Neuronal stem cell (in vitro differentiated cells): ENCODE data around the gene INAFM1.

Source experiments
- DNase-seq: peaks from one replicate; pipeline ENCODE4 v3.0.0-alpha.2; 2013; ENCODE audit warnings: low spot score
- H2AFZ ChIP-seq: one replicate; pipeline ENCODE4 v1.6.1; 2013; ENCODE audit warnings: mild to moderate bottlenecking, low read length, inconsistent platforms
- H2AK5ac ChIP-seq: 2 replicates; pipeline ENCODE4 v1.6.1; 2013; ENCODE audit warnings: low read depth, mild to moderate bottlenecking, inconsistent platforms, low read length, moderate library complexity, mixed read lengths
- H2BK120ac ChIP-seq: 2 replicates; pipeline ENCODE4 v1.6.1; 2013; ENCODE audit warnings: low read depth, mild to moderate bottlenecking, inconsistent platforms, low read length, moderate library complexity, mixed read lengths
- H2BK12ac ChIP-seq: one replicate; pipeline ENCODE4 v1.6.1; 2013; ENCODE audit warnings: low read length, inconsistent platforms
- H2BK15ac ChIP-seq: 2 replicates; pipeline ENCODE4 v1.6.1; 2013; ENCODE audit warnings: mild to moderate bottlenecking, low read length, inconsistent platforms, mixed read lengths
- H2BK5ac ChIP-seq: one replicate; pipeline ENCODE4 v1.6.1; 2013; ENCODE audit warnings: inconsistent platforms, mild to moderate bottlenecking, low read length, moderate library complexity
- H3K14ac ChIP-seq: one replicate; pipeline ENCODE4 v1.6.1; 2013; ENCODE audit warnings: low read length, inconsistent platforms
- H3K18ac ChIP-seq: 2 replicates; pipeline ENCODE4 v1.6.1; 2013; ENCODE audit warnings: low read length, inconsistent platforms
- H3K23ac ChIP-seq: 2 replicates; pipeline ENCODE4 v1.6.1; 2013; ENCODE audit warnings: low read depth, mild to moderate bottlenecking, mixed read lengths, low read length, inconsistent platforms; ENCODE audit not compliant: poor library complexity
- H3K27ac ChIP-seq: replicated peaks from 3 replicates; pipeline ENCODE4 v1.5.1; 2013; ENCODE audit warnings: low read length, inconsistent platforms
- H3K27me3 ChIP-seq, 3 experiments: 2 replicates each; pipeline ENCODE4 v1.6.1; 2013; ENCODE audit warnings: low read length in 3 of 3, mild to moderate bottlenecking in 2 of 3, inconsistent platforms in 1 of 3, low read depth in 1 of 3, mixed read lengths in 1 of 3, moderate library complexity in 1 of 3; ENCODE audit not compliant: control insufficient read depth in 3 of 3, insufficient read depth in 3 of 3
- H3K36me3 ChIP-seq, 2 donors: replicated peaks in 1 of 2; 2 replicates each; pipeline ENCODE4 v1.6.1; 2013; ENCODE audit warnings: low read length in 2 of 2; ENCODE audit not compliant: control insufficient read depth in 2 of 2, insufficient read depth in 2 of 2
- H3K4ac ChIP-seq: 2 replicates; pipeline ENCODE4 v1.6.1; 2013; ENCODE audit warnings: inconsistent platforms, mild to moderate bottlenecking, low read length, moderate library complexity
- H3K4me1 ChIP-seq, 2 donors: 1 replicate in 1 of 2; 2 replicates in 1 of 2; pipeline ENCODE4 v1.6.1; 2013; ENCODE audit warnings: low read length in 2 of 2, low read depth in 1 of 2; ENCODE audit not compliant: control insufficient read depth in 2 of 2, insufficient read depth in 1 of 2
- H3K4me2 ChIP-seq: one replicate; pipeline ENCODE4 v1.6.1; 2013; ENCODE audit warnings: mild to moderate bottlenecking, low read length, inconsistent platforms; ENCODE audit not compliant: insufficient read depth, poor library complexity, severe bottlenecking
- H3K4me3 ChIP-seq, 2 donors: 2 replicates each; pipeline ENCODE4 v1.5.1; 2013; ENCODE audit warnings: low read length in 2 of 2, mild to moderate bottlenecking in 2 of 2, inconsistent platforms in 1 of 2, moderate library complexity in 1 of 2
- H3K79me1 ChIP-seq: one replicate; pipeline ENCODE4 v1.6.1; 2013; ENCODE audit warnings: low read depth, mild to moderate bottlenecking, inconsistent platforms, low read length, moderate library complexity
- H3K9ac ChIP-seq: one replicate; pipeline ENCODE4 v1.6.1; 2013; ENCODE audit warnings: mild to moderate bottlenecking, low read depth, low read length, inconsistent platforms; ENCODE audit not compliant: poor library complexity
- H3K9me3 ChIP-seq, 2 donors: replicated peaks in 1 of 2; 2 replicates each; pipeline versions ENCODE3 to v1.6.1; 2013; ENCODE audit warnings: low read length in 2 of 2, mild to moderate bottlenecking in 2 of 2, inconsistent platforms in 1 of 2, low read depth in 1 of 2, mixed read lengths in 1 of 2, moderate library complexity in 1 of 2; ENCODE audit not compliant: control insufficient read depth in 2 of 2, insufficient read depth in 1 of 2
- H4K8ac ChIP-seq: one replicate; pipeline ENCODE4 v1.6.1; 2013; ENCODE audit warnings: low read depth, mild to moderate bottlenecking, inconsistent platforms, low read length, moderate library complexity
- H4K91ac ChIP-seq: one replicate; pipeline ENCODE4 v1.6.1; 2013; ENCODE audit warnings: low read length, low read depth, mild to moderate bottlenecking, inconsistent platforms; ENCODE audit not compliant: poor library complexity
- WGBS, 2 donors: extraction: QIAGEN DNeasy Blood & Tissue Kit; methylation state at CpG; one replicate each; pipeline ENCODE4 v1.1.7; 2013; ENCODE audit warnings: missing lambda C conversion rate in 2 of 2, mixed read lengths in 1 of 2; ENCODE audit not compliant: insufficient read length in 2 of 2, insufficient replicate concordance in 1 of 2; ENCODE audit errors: extremely low coverage in 2 of 2; 5-methylcytosine and 5-hydroxymethylcytosine counted together

Gene INAFM1

GRCh38 chr19:47229676-47230053, 45.0 kb upstream of the INAFM1 start:
- peaks cover 16% of the 10 kb centered on the region for H3K79me1 ChIP-seq
- H3K14ac ChIP-seq = peak overlapping the region; percentile 95
- peak overlapping the region; percentile 83 to 96 for H3K4me3 ChIP-seq
- no peak overlapping the region for H3K27ac ChIP-seq
- WGBS, 2 donors = no CpG with 5 or more reads among the region's 9 CpGs
- no peak overlapping the region for H2BK15ac ChIP-seq
- no peak overlapping the region for H2BK120ac ChIP-seq
- no peak overlapping the region for H4K8ac ChIP-seq
- H4K91ac ChIP-seq = no peak overlapping the region
- peak overlapping the region; percentile 97 for H3K9ac ChIP-seq
- DNase-seq = no peak
- H2AK5ac ChIP-seq = no peak overlapping the region
- H3K36me3 ChIP-seq = peaks cover 0 to 10% of the 10 kb centered on the region in 2 donors
- peak overlapping the region; percentile 100 for H2BK5ac ChIP-seq
- H3K4me2 ChIP-seq = peak overlapping the region; percentile 97
- peaks cover 0 to 1% of the 10 kb centered on the region in 2 donors for H3K9me3 ChIP-seq
- no peaks in the 10 kb centered on the region for H3K27me3 ChIP-seq
- H3K4me1 ChIP-seq = peaks cover 31 to 38% of the 10 kb centered on the region in 2 donors
- H2BK12ac ChIP-seq = no peak overlapping the region
- H3K23ac ChIP-seq = peak overlapping the region; percentile 99
- no peak overlapping the region for H3K4ac ChIP-seq
- peak overlapping the region; percentile 87 for H3K18ac ChIP-seq
- H2AFZ ChIP-seq = no peak overlapping the region

DNA sequence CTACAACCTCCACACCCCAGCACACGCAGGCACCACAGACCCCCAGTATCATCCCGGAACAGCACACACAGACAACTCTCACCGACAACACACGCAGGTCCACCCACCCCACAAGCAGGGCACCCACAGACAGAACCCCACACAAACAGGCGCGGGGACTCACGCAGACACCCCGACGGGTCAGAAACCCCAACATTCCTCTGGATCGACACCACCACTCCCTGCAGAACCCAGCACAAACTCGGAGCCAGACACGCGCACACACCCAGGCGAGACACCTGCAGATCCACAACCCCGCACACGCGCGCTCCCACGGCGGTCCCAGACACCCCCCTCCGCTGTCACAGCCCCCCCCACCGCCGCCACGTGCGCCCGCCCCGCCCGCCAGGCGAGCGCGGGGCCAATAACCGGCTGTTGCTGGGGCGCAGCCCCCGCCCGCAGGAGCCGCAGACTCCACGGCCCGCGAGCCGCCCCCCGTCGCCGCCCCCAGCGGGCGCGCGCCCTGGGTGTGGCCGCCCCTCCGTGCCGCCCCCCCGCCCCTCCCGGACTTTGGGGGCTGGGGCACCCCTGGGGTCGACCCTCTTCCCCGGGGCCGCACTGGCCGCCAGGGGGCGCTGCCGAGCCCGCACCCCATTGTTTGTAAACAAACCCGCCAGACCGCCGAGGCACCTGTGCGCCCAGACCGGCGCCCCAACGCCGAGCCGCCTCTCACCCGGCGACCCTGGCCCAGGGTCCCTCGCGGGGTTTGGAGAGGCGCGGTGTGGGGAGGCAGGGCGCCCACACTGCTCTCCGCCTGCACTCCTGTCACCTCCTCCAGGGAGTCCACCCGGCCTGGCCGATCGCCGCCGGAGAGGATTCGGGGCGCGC, 44.4 kb upstream of the INAFM1 start:
- no peak overlapping the region for H2AFZ ChIP-seq
- H3K4me1 ChIP-seq = peaks cover 31 to 36% of the 10 kb centered on the region in 2 donors
- peak overlapping the region; percentile 83 to 96 for H3K4me3 ChIP-seq
- H3K18ac ChIP-seq = peak overlapping the region; percentile 99
- peak overlapping the region; percentile 100 for H2BK5ac ChIP-seq
- H2BK120ac ChIP-seq = peak overlapping the region; percentile 44
- no peaks in the 10 kb centered on the region for H3K27me3 ChIP-seq
- H3K14ac ChIP-seq = peak overlapping the region; percentile 95
- peak overlapping the region; percentile 98 for H3K23ac ChIP-seq
- H2AK5ac ChIP-seq = peak overlapping the region; percentile 74
- H3K4me2 ChIP-seq = peak overlapping the region; percentile 97
- no CpG with 5 or more reads among the region's 84 CpGs for WGBS, 2 donors
- H3K9ac ChIP-seq = peak overlapping the region; percentile 97
- peaks cover 13% of the 10 kb centered on the region for H3K79me1 ChIP-seq
- peaks cover 0 to 6% of the 10 kb centered on the region in 2 donors for H3K36me3 ChIP-seq
- H3K27ac ChIP-seq = no peak overlapping the region
- H2BK15ac ChIP-seq = peak overlapping the region; percentile 76
- peaks cover 0 to 1% of the 10 kb centered on the region in 2 donors for H3K9me3 ChIP-seq
- no peak for DNase-seq
- no peak overlapping the region for H4K8ac ChIP-seq
- H4K91ac ChIP-seq = no peak overlapping the region
- H3K4ac ChIP-seq = peak overlapping the region; percentile 53
- no peak overlapping the region for H2BK12ac ChIP-seq

DNA sequence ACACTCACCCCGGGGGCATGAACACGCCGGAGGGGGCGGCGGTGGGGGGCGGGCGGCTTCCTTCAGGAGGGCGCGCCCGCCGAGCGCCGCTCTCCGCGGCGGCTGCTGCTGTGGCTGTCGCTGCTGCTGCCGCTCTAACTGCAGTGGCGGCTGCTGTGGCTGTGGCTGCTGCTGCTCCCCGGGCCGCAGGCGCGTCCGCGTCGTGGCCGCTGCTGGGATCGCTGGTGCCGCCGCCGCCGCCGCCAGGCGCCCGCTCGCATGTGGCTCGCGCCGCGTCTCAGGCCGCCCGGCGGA, 43.8 kb upstream of the INAFM1 start, which contains the start of gene BBC3:
Gene BBC3, minus strand, starts transcription at position 279 of the 294 bp plus-strand sequence. CDS start 2,768 bp downstream, outside the sequence.
- Histone ChIP-seq H3K4ac (peak within 1 kb of the TSS; percentile 53), H3K9me3 (peaks cover 0 to 1% of the 10 kb centered on the region in 2 donors), H3K4me1 (peaks cover 27 to 31% of the 10 kb centered on the region in 2 donors), H3K9ac (peak within 1 kb of the TSS; percentile 97), H3K4me2 (peak within 1 kb of the TSS; percentile 97), H3K27me3 (no peaks in the 10 kb centered on the region), H3K4me3 (peak within 1 kb of the TSS; percentile 83 to 96), H2BK120ac (peak within 1 kb of the TSS; percentile 96), H3K79me1 (peaks cover 13% of the 10 kb centered on the region), H3K36me3 (no peaks in the 10 kb centered on the region), H2BK15ac (peak within 1 kb of the TSS; percentile 98), H4K8ac (peak within 1 kb of the TSS; percentile 54), H4K91ac (peak within 1 kb of the TSS; percentile 100), H3K23ac (peak within 1 kb of the TSS; percentile 98), H3K14ac (peak within 1 kb of the TSS; percentile 95), H2BK5ac (peak within 1 kb of the TSS; percentile 100), H2BK12ac (peak within 1 kb of the TSS; percentile 100), H3K18ac (peak within 1 kb of the TSS; percentile 99), H2AK5ac (peak within 1 kb of the TSS; percentile 100), H2AFZ (peak within 1 kb of the TSS; percentile 54), H3K27ac (peak within 1 kb of the TSS; percentile 71)
- no CpG with 5 or more reads among the region's 43 CpGs for WGBS, 2 donors
- DNase-seq = no peak
